GM23248 (cell line): ENCODE data around the gene CABCOCO1.
"Not testable (repeated sequence)": the region's sequence is repeated elsewhere in the genome, so short reads cannot be mapped to it uniquely, and the experiment has no call there.

Source experiments
- EZH2 ChIP-seq: fragments of 200-600 bp; sonication (generic); IDR thresholded peaks from 2 replicates; pipeline ENCODE4 v1.6.1; 2018; ENCODE audit warnings: antibody characterized with exemption, mild to moderate bottlenecking; ENCODE audit not compliant: insufficient read depth, poor library complexity, severe bottlenecking
- EZH2phosphoT487 ChIP-seq: fragments of 200-600 bp; sonication (generic); IDR thresholded peaks from 2 replicates; pipeline ENCODE4 v1.6.1; 2018; ENCODE audit warnings: antibody characterized with exemption, moderate library complexity, mild to moderate bottlenecking, low read depth; ENCODE audit not compliant: insufficient read depth

DNA sequence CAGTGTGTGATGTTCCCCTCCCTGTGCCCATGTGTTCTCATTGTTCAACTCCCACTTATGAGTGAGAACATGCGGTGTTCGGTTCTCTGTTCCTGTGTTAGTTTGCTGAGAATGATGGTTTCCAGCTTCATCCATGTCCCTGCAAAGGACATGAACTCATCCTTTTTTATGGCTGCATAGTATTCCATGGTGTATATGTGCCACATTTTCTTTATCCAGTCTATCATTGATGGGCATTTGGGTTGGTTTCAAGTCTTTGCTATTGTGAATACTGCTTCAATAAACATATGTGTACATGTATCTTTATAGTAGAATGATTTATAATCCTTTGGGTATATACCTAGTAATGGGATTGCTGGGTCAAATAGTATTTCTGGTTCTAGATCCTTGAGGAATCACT is 28.9 kb downstream of the CABCOCO1 start:
- TF ChIP-seq EZH2, EZH2phosphoT487: not testable (repeated sequence)
